Measurements from ENCODE around the gene AQP1. TPM values are rescaled to one million over a fixed set of nuclear protein-coding genes. Genes with fewer than 3 reads are reported as not detected.

The AQP1 gene
- total RNA-seq, 4 donors from 2014 or later = 48.7 to 231 (median 134) TPM

GRCh38 chr7:30896783-30897637 is 14.6 kb upstream of the AQP1 start:
- WGBS, 2 donors = 44 to 50% methylated on average over 13 of the region's 13 CpGs
- DNase-seq = no peak

GRCh38 chr7:30897770-30898169 is 13.9 kb upstream of the AQP1 start:
- no peak for DNase-seq
- H3K27me3 ChIP-seq = no peaks in the 10 kb centered on the region
- intact Hi-C loops (cut with DNase I) = no loop called here
- H3K36me3 ChIP-seq = no peaks in the 10 kb centered on the region
- no peak overlapping the region for H3K4me3 ChIP-seq (replicated peaks in 1 of 3)
- H3K27ac ChIP-seq = no peak overlapping the region
- 85 to 91% methylated on average over 2 of the region's 2 CpGs for WGBS, 2 donors
- H3K4me1 ChIP-seq = peaks cover 7 to 39% of the 10 kb centered on the region in 2 donors
- H3K9me3 ChIP-seq = no peaks in the 10 kb centered on the region
- TF ChIP-seq POLR2A (IDR thresholded peaks at IDR 0.05) (no peak), CTCF (IDR thresholded peaks at IDR 0.05) (no peak)

More at GRCh38 chr7:30896783-30897637, 14.6 kb upstream of the AQP1 start:
- Histone ChIP-seq H3K27me3 (no peaks in the 10 kb centered on the region), H3K9me3 (no peaks in the 10 kb centered on the region), H3K4me3 (replicated peaks in 1 of 3) (no peak overlapping the region), H3K4me1 (peaks cover 7 to 43% of the 10 kb centered on the region in 2 donors), H3K36me3 (no peaks in the 10 kb centered on the region), H3K27ac (no peak overlapping the region)
- intact Hi-C loops (cut with DNase I) = no loop called here
- no peak for TF ChIP-seq CTCF (IDR thresholded peaks at IDR 0.05)
- no peak for TF ChIP-seq POLR2A (IDR thresholded peaks at IDR 0.05)

GRCh38 chr7:30898411-30898810 is 13.2 kb upstream of the AQP1 start:
- DNase-seq = no peak
- Histone ChIP-seq H3K27ac (no peak overlapping the region), H3K9me3 (no peaks in the 10 kb centered on the region), H3K36me3 (no peaks in the 10 kb centered on the region), H3K27me3 (no peaks in the 10 kb centered on the region), H3K4me1 (peaks cover 7 to 34% of the 10 kb centered on the region in 2 donors), H3K4me3 (replicated peaks in 1 of 3) (no peak overlapping the region)
- intact Hi-C loops (cut with DNase I) = no loop called here
- TF ChIP-seq CTCF (IDR thresholded peaks at IDR 0.05) (no peak), POLR2A (IDR thresholded peaks at IDR 0.05) (no peak)
- 81 to 88% methylated on average over 11 to 12 of the region's 12 CpGs for WGBS, 2 donors

GRCh38 chr7:30899066-30899465 is 12.6 kb upstream of the AQP1 start:
- no peaks in the 10 kb centered on the region for H3K36me3 ChIP-seq
- no peak for TF ChIP-seq POLR2A (IDR thresholded peaks at IDR 0.05)
- TF ChIP-seq CTCF (IDR thresholded peaks at IDR 0.05) = no peak
- intact Hi-C loops (cut with DNase I) = no loop called here
- no peak overlapping the region for H3K4me3 ChIP-seq (replicated peaks in 1 of 3)
- H3K9me3 ChIP-seq = no peaks in the 10 kb centered on the region
- no peak for DNase-seq
- peak overlapping the region in 1 of 3 donors; percentile 27 for H3K27ac ChIP-seq
- WGBS, 2 donors = 95 to 98% methylated on average over 7 of the region's 7 CpGs
- H3K27me3 ChIP-seq = no peaks in the 10 kb centered on the region
- H3K4me1 ChIP-seq = peaks cover 7 to 28% of the 10 kb centered on the region in 2 donors

GRCh38 chr7:30899630-30900029 is 12.0 kb upstream of the AQP1 start:
- intact Hi-C loops (cut with DNase I) = no loop called here
- Histone ChIP-seq H3K9me3 (no peaks in the 10 kb centered on the region), H3K27me3 (no peaks in the 10 kb centered on the region), H3K4me1 (peaks cover 7 to 23% of the 10 kb centered on the region in 2 donors), H3K36me3 (no peaks in the 10 kb centered on the region), H3K4me3 (replicated peaks in 1 of 3) (no peak overlapping the region), H3K27ac (peak overlapping the region in 1 of 3 donors; percentile 27)
- DNase-seq = no peak
- TF ChIP-seq CTCF (IDR thresholded peaks at IDR 0.05) (no peak), POLR2A (IDR thresholded peaks at IDR 0.05) (no peak)
- WGBS, 2 donors = 65 to 76% methylated on average over 6 of the region's 6 CpGs

All from thyroid gland (tissue), 4 donors.